BE2C (cell line): Measurements from ENCODE around the gene ZNF814. TPM values are rescaled to one million over a fixed set of nuclear protein-coding genes. Genes with fewer than 3 reads are reported as not detected.
A peak's percentile ranks its signal among the peaks of the same experiment; 100 is the strongest.
"Not testable (repeated sequence)": the region's sequence is repeated elsewhere in the genome, so short reads cannot be mapped to it uniquely, and the experiment has no call there.

Experiments
- DNase-seq: peaks from one replicate; pipeline ENCODE4 v3.0.0-alpha.2; 2020
- H3K27me3 ChIP-seq: fragments of 250-450 bp; sonication (Bioruptor Pico); 2 replicates; pipeline ENCODE4 v1.5.1; 2020; ENCODE audit warnings: mild to moderate bottlenecking
- H3K36me3 ChIP-seq: fragments of 250-450 bp; sonication (Bioruptor Pico); 2 replicates; pipeline ENCODE4 v1.5.1; 2020; ENCODE audit warnings: mild to moderate bottlenecking
- H3K4me1 ChIP-seq: fragments of 250-450 bp; sonication (Bioruptor Pico); 2 replicates; pipeline ENCODE4 v1.5.1; 2020
- H3K4me3 ChIP-seq: 2 replicates; pipeline ENCODE4 v1.5.1; 2011; ENCODE audit warnings: low read depth, low read length
- H3K9me3 ChIP-seq: fragments of 250-450 bp; sonication (Bioruptor Pico); 2 replicates; pipeline ENCODE4 v1.5.1; 2020
- CTCF ChIP-seq: IDR thresholded peaks from 2 replicates; pipeline ENCODE4 v1.5.1; 2012; ENCODE audit warnings: mild to moderate bottlenecking, low read depth, low read length
- polyA plus RNA-seq: library from polyadenylated mRNA; unstranded; fragments of >200 nt; gene quantifications from one replicate; pipeline ENCODE4 v1.2.1, GENCODE V29; 2012; ENCODE audit warnings: low read depth, missing spikeins; ENCODE audit not compliant: insufficient read length, insufficient read depth

ZNF814 gene
- 19.2 TPM for polyA plus RNA-seq

- Histone ChIP-seq H3K27me3 (no peaks in the 10 kb centered on the region), H3K4me1 (no peaks in the 10 kb centered on the region), H3K36me3 (peaks cover 29% of the 10 kb centered on the region), H3K4me3 (peak within 1 kb of the TSS; percentile 99), H3K9me3 (no peaks in the 10 kb centered on the region; the same call in none of the 2 replicates)
- TF ChIP-seq CTCF, result peak; percentile 42
- DNase-seq, result peak; percentile 90
Observed at GRCh38 chr19:57888560-57889231, at the start of gene ZNF814. ZNF814 (minus strand) TSS chr19:57889037; CDS start chr19:57888802, 235 bp downstream.

- H3K9me3 ChIP-seq, result no peaks in the 10 kb centered on the region; the same call in 1 of the 2 replicates
- H3K36me3 ChIP-seq, result peaks cover 15% of the 10 kb centered on the region
- no peak for TF ChIP-seq CTCF
- H3K4me3 ChIP-seq, result no peak overlapping the region
- no peak for DNase-seq
- H3K4me1 ChIP-seq, result no peaks in the 10 kb centered on the region
- no peaks in the 10 kb centered on the region for H3K27me3 ChIP-seq
Observed at GRCh38 chr19:57935731-57936130, 46.9 kb upstream of the ZNF814 start.

GRCh38 chr19:57934820-57935665, 46.2 kb upstream of the ZNF814 start, which contains the start of gene ZNF418:
ZNF418 (minus strand) TSS chr19:57935402; CDS start chr19:57933822, 1,580 bp downstream.
- Histone ChIP-seq H3K9me3 (no peaks in the 10 kb centered on the region; the same call in 1 of the 2 replicates), H3K36me3 (peaks cover 13% of the 10 kb centered on the region), H3K27me3 (no peaks in the 10 kb centered on the region), H3K4me3 (peak within 1 kb of the TSS; percentile 88), H3K4me1 (no peaks in the 10 kb centered on the region)
- TF ChIP-seq CTCF, result no peak
- peak; percentile 74 for DNase-seq

- DNase-seq, result no peak
- Histone ChIP-seq H3K27me3 (no peaks in the 10 kb centered on the region), H3K36me3 (peaks cover 58% of the 10 kb centered on the region), H3K4me1 (no peaks in the 10 kb centered on the region), H3K4me3 (no peak overlapping the region), H3K9me3 (no peaks in the 10 kb centered on the region; the same call in none of the 2 replicates)
- no peak for TF ChIP-seq CTCF
Observed at GRCh38 chr19:57927587-57927986, 38.8 kb upstream of the ZNF814 start.

GRCh38 chr19:57916168-57916995, 27.5 kb upstream of the ZNF814 start, which contains the start of gene ZNF417:
ZNF417 (minus strand) TSS chr19:57916592; CDS start chr19:57916411, 181 bp downstream.
- peak; percentile 51 for TF ChIP-seq CTCF
- H3K36me3 ChIP-seq, result peaks cover 21% of the 10 kb centered on the region
- H3K9me3 ChIP-seq, H3K27me3 ChIP-seq, H3K4me1 ChIP-seq: not testable (repeated sequence)
- DNase-seq, result peak; percentile 88
- peak within 1 kb of the TSS; percentile 87 for H3K4me3 ChIP-seq
